Measurements from ENCODE around the gene OR2Y1.
"Not testable (repeated sequence)": the region's sequence is repeated elsewhere in the genome, so short reads cannot be mapped to it uniquely, and the experiment has no call there.

The OR2Y1 gene

DNA sequence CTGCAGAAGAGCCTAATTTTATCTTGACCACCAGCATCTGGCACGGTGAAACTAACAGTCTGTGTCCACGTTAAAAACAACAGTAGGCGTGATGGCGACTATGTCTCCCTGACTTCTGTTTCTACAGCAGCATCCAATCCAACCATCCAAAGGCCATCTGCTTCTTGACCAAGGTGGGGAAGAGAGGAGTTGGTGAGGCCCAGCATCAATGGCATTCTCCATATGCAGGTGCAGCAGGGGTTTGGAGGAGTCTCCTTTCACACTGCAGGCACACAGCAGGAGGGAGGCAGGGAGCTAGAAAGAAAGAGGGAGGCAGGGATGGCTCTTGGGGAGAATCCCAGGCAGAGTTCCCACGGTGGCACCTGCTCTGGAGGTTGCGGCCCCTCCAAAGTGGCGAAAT, 35.8 kb upstream of the OR2Y1 start:
- TF ChIP-seq, protein P1, sequence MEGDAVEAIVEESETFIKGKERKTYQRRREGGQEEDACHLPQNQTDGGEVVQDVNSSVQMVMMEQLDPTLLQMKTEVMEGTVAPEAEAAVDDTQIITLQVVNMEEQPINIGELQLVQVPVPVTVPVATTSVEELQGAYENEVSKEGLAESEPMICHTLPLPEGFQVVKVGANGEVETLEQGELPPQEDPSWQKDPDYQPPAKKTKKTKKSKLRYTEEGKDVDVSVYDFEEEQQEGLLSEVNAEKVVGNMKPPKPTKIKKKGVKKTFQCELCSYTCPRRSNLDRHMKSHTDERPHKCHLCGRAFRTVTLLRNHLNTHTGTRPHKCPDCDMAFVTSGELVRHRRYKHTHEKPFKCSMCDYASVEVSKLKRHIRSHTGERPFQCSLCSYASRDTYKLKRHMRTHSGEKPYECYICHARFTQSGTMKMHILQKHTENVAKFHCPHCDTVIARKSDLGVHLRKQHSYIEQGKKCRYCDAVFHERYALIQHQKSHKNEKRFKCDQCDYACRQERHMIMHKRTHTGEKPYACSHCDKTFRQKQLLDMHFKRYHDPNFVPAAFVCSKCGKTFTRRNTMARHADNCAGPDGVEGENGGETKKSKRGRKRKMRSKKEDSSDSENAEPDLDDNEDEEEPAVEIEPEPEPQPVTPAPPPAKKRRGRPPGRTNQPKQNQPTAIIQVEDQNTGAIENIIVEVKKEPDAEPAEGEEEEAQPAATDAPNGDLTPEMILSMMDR (IDR thresholded peaks at IDR 0.05; ENCODE audit: insufficient read depth, missing control alignments) = no peak
- FAIRE-seq (no peak), DNase-seq (ENCODE audit: insufficient read length, low spot score) (no peak)

GRCh38 chr5:180771839-180772238, 32.0 kb upstream of the OR2Y1 start:
- DNase-seq (ENCODE audit: insufficient read length, low spot score) (no peak), FAIRE-seq (no peak)
- TF ChIP-seq, protein P1 (IDR thresholded peaks at IDR 0.05; ENCODE audit: insufficient read depth, missing control alignments) = no peak

DNA sequence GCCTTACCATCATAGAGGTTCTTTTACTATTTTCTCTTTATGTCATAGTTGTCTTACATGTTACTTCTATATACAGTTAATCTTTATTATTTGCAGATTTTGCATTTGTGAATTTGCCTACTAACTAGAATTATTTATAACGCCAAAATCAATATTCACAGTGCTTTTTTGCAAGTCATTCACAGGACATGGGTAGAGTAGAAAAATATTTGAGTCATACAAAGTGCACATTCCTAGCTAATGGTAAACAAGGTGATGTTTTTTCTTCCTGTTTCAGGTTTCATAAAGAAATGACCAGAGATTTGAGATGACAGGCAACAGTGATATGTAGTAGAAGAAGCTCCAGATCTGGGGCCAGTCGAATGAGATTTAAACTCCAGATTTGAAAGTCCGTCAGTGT, 30.0 kb upstream of the OR2Y1 start:
- TF ChIP-seq, protein P1 (IDR thresholded peaks at IDR 0.05; ENCODE audit: insufficient read depth, missing control alignments) = no peak
- no peak for FAIRE-seq

GRCh38 chr5:180755601-180756000, 15.7 kb upstream of the OR2Y1 start:
- TF ChIP-seq, protein P1 (IDR thresholded peaks at IDR 0.05; ENCODE audit: insufficient read depth, missing control alignments) = no peak
- FAIRE-seq (no peak), DNase-seq (ENCODE audit: insufficient read length, low spot score) (no peak)

More for the DNA sequence above, 30.0 kb upstream of the OR2Y1 start:
- DNase-seq (ENCODE audit: insufficient read length, low spot score) = no peak

- FAIRE-seq (no peak), DNase-seq (ENCODE audit: insufficient read length, low spot score) (no peak)
- TF ChIP-seq, protein P1 (IDR thresholded peaks at IDR 0.05; ENCODE audit: insufficient read depth, missing control alignments) = no peak
These were observed 4.4 kb upstream of the OR2Y1 start for GRCh38 chr5:180744253-180744652.

DNA sequence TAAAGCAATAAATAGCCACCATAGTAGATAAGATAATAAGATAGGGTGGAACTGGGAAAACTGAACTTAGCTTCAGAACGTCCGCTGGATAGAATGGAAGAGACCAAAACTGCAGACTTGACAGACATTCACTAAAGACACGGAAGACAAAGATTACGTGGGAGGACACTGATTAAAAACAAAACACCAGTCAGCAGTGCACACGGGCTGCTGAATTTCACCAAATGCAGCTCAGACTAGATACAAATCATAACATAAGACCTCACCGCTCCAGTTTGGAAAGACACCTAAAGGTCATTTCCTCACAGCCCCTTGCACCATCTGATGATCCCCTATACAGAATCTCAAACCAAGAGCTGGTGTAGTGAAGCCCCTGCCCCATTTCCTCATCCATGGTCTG, 2.9 kb upstream of the OR2Y1 start:
- DNase-seq (ENCODE audit: insufficient read length, low spot score) (no peak), FAIRE-seq (no peak)
- TF ChIP-seq, protein P1 (IDR thresholded peaks at IDR 0.05; ENCODE audit: insufficient read depth, missing control alignments) = no peak

DNA sequence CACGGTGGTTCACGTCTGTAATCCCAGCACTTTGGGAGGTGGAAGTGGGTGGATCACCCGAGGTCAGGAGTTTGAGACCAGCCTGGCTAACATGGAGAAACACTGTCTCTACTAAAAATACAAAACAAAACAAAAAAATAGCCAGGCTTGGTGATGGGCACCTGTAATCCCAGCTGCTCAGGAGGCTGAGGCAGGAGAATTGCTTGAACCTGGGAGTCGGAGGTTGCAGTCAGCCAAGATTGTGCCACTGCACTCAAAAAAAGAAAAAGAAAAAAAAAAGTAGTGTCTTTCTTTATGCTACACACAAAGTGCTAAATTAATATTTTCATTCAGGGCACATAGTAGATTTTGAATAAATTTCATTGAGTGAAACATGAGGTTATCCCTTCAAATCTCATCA, 1.1 kb upstream of the OR2Y1 start:
- not testable (repeated sequence) for FAIRE-seq; DNase-seq (ENCODE audit: insufficient read length, low spot score)

DNA sequence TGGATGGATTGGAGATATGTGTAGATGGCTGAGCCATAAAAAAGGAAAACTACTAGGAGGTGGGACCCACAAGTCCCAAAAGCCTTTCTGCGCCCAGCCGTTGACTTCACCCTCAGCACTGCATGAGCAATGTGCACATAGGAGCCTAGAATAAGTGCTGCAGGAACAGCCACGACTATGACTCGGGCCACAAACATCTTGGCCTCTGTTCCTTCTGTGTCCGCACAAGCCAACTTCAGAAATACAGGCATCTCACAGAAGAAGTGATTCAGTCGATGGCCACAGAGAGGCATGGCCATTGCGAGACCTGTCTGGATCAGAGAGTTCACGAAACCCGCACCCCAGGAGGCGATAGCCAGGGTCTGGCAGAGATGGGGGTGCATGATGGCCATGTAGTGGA, 587 bp downstream of the OR2Y1 start:
- FAIRE-seq = no peak
- TF ChIP-seq, protein P1 (IDR thresholded peaks at IDR 0.05; ENCODE audit: insufficient read depth, missing control alignments) = no peak
- no peak for DNase-seq (ENCODE audit: insufficient read length, low spot score)
